DND-41 (cell line): ENCODE measurements around the gene EPM2AIP1.

Source experiments
- CTCF ChIP-seq: IDR thresholded peaks from 2 replicates; pipeline ENCODE4 v1.5.1; 2012; ENCODE audit warnings: borderline replicate concordance, low read length, moderate library complexity, mild to moderate bottlenecking; ENCODE audit not compliant: poor library complexity, severe bottlenecking; ENCODE audit errors: extremely low read depth
- EZH2 ChIP-seq: IDR thresholded peaks from 3 replicates; pipeline ENCODE4 v1.6.1; 2012; ENCODE audit warnings: borderline replicate concordance, low read depth, mild to moderate bottlenecking, moderate library complexity, low read length, inconsistent platforms; ENCODE audit not compliant: severe bottlenecking

GRCh38 chr3:36973139-36973538, 19.8 kb downstream of the EPM2AIP1 start:
- TF ChIP-seq CTCF (no peak), EZH2 (no peak)
